ENCODE results near the gene HHATL. TPM values are rescaled to one million over a fixed set of nuclear protein-coding genes. Genes with fewer than 3 reads are reported as not detected.

HHATL gene
- total RNA-seq, 1 donor from 2014 or later, result 1.0 TPM

- intact Hi-C loops (cut with DNase I), result no loop called here
- Histone ChIP-seq H3K9me3 (no peaks in the 10 kb centered on the region), H3K27me3 (ENCODE audit: low read depth) (no peaks in the 10 kb centered on the region), H3K27ac (no peak overlapping the region), H3K4me1 (no peaks in the 10 kb centered on the region), H3K4me3 (no peak overlapping the region), H3K36me3 (no peaks in the 10 kb centered on the region)
- ATAC-seq (peak; percentile 67 to 75), DNase-seq (peak; percentile 67)
- no peak for TF ChIP-seq CTCF (IDR thresholded peaks at IDR 0.05)
These were observed 1.1 kb downstream of the HHATL start for GRCh38 chr3:42701371-42702065.

GRCh38 chr3:42700366-42701288 lies 2.0 kb downstream of the HHATL start:
- H3K4me1 ChIP-seq, result no peaks in the 10 kb centered on the region
- no peak overlapping the region for H3K4me3 ChIP-seq
- no peaks in the 10 kb centered on the region for H3K9me3 ChIP-seq
- H3K27ac ChIP-seq, result no peak overlapping the region
- ATAC-seq (no peak), DNase-seq (peak; percentile 25)
- intact Hi-C loops (cut with DNase I), result no loop called here
- no peaks in the 10 kb centered on the region for H3K27me3 ChIP-seq (ENCODE audit: low read depth)
- H3K36me3 ChIP-seq, result no peaks in the 10 kb centered on the region
- TF ChIP-seq CTCF (IDR thresholded peaks at IDR 0.05), result no peak

GRCh38 chr3:42699511-42699971 lies 3.1 kb downstream of the HHATL start:
- Histone ChIP-seq H3K27ac (no peak overlapping the region), H3K9me3 (no peaks in the 10 kb centered on the region), H3K27me3 (ENCODE audit: low read depth) (no peaks in the 10 kb centered on the region), H3K4me1 (no peaks in the 10 kb centered on the region), H3K36me3 (no peaks in the 10 kb centered on the region), H3K4me3 (no peak overlapping the region)
- no peak for TF ChIP-seq CTCF (IDR thresholded peaks at IDR 0.05)
- DNase-seq, result peak; percentile 22
- no peak for ATAC-seq
- intact Hi-C loops (cut with DNase I), result no loop called here

- Histone ChIP-seq H3K4me1 (no peaks in the 10 kb centered on the region), H3K9me3 (no peaks in the 10 kb centered on the region), H3K27ac (no peak overlapping the region), H3K4me3 (no peak overlapping the region), H3K36me3 (no peaks in the 10 kb centered on the region), H3K27me3 (ENCODE audit: low read depth) (no peaks in the 10 kb centered on the region)
- intact Hi-C loops (cut with DNase I), result no loop called here
- ATAC-seq (peak; percentile 60 to 80), DNase-seq (peak; percentile 52)
- no peak for TF ChIP-seq CTCF (IDR thresholded peaks at IDR 0.05)
These were observed 3.7 kb downstream of the HHATL start for GRCh38 chr3:42698911-42699230.

- Histone ChIP-seq H3K27ac (no peak overlapping the region), H3K27me3 (ENCODE audit: low read depth) (no peaks in the 10 kb centered on the region), H3K4me1 (no peaks in the 10 kb centered on the region), H3K4me3 (no peak overlapping the region), H3K36me3 (no peaks in the 10 kb centered on the region), H3K9me3 (no peaks in the 10 kb centered on the region)
- no peak for DNase-seq
- no peak for TF ChIP-seq CTCF (IDR thresholded peaks at IDR 0.05)
- intact Hi-C loops (cut with DNase I), result no loop called here
- no peak for ATAC-seq
These were observed 4.2 kb downstream of the HHATL start for GRCh38 chr3:42698216-42698910.

Measured in lower lobe of right lung (tissue), 2 donors.